ENCODE measurements around the gene SKIDA1. TPM values are rescaled to one million over a fixed set of nuclear protein-coding genes. Genes with fewer than 3 reads are reported as not detected.

The SKIDA1 gene
- total RNA-seq, 1 experiment from 2014 or later, result 0.56 TPM

DNA sequence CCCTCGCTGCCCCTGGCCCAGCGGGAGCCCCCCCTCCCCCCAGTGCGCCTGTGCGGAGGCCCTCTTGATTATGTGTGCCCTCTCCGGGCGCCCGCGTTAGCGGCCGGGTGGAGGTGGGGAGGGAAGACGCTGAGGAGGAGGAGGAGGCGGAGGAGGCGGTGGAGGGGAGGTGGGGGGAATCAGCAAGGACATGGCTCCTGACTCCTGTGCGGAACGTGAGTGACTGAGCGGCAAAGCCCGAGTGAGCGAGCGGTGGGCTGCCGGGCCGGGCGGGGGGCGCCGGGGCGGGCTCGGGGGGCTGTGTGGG, 8.8 kb upstream of the SKIDA1 start:
- TF ChIP-seq, protein P1, sequence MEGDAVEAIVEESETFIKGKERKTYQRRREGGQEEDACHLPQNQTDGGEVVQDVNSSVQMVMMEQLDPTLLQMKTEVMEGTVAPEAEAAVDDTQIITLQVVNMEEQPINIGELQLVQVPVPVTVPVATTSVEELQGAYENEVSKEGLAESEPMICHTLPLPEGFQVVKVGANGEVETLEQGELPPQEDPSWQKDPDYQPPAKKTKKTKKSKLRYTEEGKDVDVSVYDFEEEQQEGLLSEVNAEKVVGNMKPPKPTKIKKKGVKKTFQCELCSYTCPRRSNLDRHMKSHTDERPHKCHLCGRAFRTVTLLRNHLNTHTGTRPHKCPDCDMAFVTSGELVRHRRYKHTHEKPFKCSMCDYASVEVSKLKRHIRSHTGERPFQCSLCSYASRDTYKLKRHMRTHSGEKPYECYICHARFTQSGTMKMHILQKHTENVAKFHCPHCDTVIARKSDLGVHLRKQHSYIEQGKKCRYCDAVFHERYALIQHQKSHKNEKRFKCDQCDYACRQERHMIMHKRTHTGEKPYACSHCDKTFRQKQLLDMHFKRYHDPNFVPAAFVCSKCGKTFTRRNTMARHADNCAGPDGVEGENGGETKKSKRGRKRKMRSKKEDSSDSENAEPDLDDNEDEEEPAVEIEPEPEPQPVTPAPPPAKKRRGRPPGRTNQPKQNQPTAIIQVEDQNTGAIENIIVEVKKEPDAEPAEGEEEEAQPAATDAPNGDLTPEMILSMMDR (IDR thresholded peaks at IDR 0.05; ENCODE audit: unreplicated experiment), result no peak
- no peak for DNase-seq (ENCODE audit: unreplicated experiment)
- Mint-ChIP-seq H3K27ac (ENCODE audit: low read depth, unreplicated experiment) (peak overlapping the region; percentile 97), H3K27me3 (ENCODE audit: insufficient read depth, unreplicated experiment) (no peaks in the 10 kb centered on the region), H3K4me3 (ENCODE audit: unreplicated experiment) (peak overlapping the region; percentile 84), H3K9me3 (ENCODE audit: unreplicated experiment) (no peaks in the 10 kb centered on the region), H3K36me3 (ENCODE audit: insufficient read depth, unreplicated experiment) (peaks cover 40% of the 10 kb centered on the region), H3K4me1 (ENCODE audit: insufficient read depth, unreplicated experiment) (peaks cover 4% of the 10 kb centered on the region)
- intact Hi-C loops (cut with micrococcal nuclease), result loop anchor here (5.0 to 10.0 kb wide), 2 partner anchors 191 to 197 kb away; no protein-coding TSS in a partner anchor
- ChIA-PET POLR2A (interaction anchor here (0.8 to 11.2 kb wide), 5 partner anchors 9 to 192 kb away, joined by 3 to 141 read pairs (median 4); partner anchors contain the start of gene SKIDA1), CTCF (no interaction called here)
- BruUV-seq (replicated peaks), result no TSS peak

DNA sequence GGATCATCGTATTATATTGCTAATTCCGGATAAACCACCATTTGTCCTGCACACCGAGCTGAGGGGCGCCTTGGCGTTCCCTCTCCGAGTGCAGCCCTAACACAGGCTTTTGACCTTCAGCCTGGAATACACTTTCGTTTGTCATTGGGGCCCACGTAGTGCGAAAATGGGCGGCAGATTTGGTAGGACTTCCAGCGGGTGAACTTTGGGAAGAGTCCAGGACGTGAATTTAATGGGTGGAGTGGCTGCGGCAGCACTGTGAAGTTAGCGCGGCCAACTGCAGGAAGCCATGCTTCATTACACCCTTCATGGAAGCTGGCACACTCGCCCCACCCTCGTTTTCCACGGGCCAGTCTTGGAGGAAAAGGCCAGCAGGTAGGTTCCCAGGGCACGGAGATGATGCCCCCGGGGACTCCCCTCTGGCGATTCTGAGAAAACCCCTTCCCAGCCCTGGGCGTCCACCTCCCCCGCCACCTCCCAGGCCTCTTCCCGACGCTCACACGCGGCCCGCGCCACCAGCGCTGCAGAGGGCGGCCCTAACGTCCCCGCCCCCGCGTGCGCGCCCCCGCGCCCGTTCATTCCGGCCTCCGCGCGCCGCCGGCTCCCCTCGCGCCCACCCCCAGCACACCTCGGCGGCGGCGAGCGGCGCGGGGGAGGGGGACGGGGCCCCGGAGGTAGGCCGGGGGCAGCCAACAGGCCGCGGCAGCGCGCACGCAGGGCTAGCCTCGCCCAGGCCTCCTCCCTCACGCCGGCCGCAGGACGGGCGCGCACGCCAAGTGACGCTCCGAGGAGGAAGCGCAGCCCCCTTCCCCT, 8.2 kb upstream of the SKIDA1 start, which contains the start of gene MLLT10:
MLLT10 (plus strand) TSS at position 766 of the 813 bp plus-strand sequence. CDS start 413 bp downstream, outside the sequence.
- CTCF ChIA-PET, result interaction anchor here (0.6 to 1.8 kb wide), 3 partner anchors 22 to 255 kb away, joined by 3 to 5 read pairs (median 3); no protein-coding TSS in a partner anchor
- intact Hi-C loops (cut with micrococcal nuclease), result loop anchor here (2.0 to 10.0 kb wide), 3 partner anchors 191 to 255 kb away; no protein-coding TSS in a partner anchor
- peak within 1 kb of the TSS; percentile 84 for H3K4me3 Mint-ChIP-seq (ENCODE audit: unreplicated experiment)
- no peaks in the 10 kb centered on the region for H3K9me3 Mint-ChIP-seq (ENCODE audit: unreplicated experiment)
- DNase-seq (ENCODE audit: unreplicated experiment), result peak; percentile 94
- TSS peak; percentile 90 for BruUV-seq (replicated peaks)
- peaks cover 35% of the 10 kb centered on the region for H3K36me3 Mint-ChIP-seq (ENCODE audit: insufficient read depth, unreplicated experiment)
- TF ChIP-seq, protein P1 (IDR thresholded peaks at IDR 0.05; ENCODE audit: unreplicated experiment), result no peak
- peak within 1 kb of the TSS; percentile 97 for H3K27ac Mint-ChIP-seq (ENCODE audit: low read depth, unreplicated experiment)
- peaks cover 6% of the 10 kb centered on the region for H3K4me1 Mint-ChIP-seq (ENCODE audit: insufficient read depth, unreplicated experiment)
- H3K27me3 Mint-ChIP-seq (ENCODE audit: insufficient read depth, unreplicated experiment), result no peaks in the 10 kb centered on the region
- POLR2A ChIA-PET, result interaction anchor here (0.7 to 11.2 kb wide), 13 partner anchors 8 to 807 kb away, joined by 3 to 141 read pairs (median 4); partner anchors contain the start of gene SKIDA1

DNA sequence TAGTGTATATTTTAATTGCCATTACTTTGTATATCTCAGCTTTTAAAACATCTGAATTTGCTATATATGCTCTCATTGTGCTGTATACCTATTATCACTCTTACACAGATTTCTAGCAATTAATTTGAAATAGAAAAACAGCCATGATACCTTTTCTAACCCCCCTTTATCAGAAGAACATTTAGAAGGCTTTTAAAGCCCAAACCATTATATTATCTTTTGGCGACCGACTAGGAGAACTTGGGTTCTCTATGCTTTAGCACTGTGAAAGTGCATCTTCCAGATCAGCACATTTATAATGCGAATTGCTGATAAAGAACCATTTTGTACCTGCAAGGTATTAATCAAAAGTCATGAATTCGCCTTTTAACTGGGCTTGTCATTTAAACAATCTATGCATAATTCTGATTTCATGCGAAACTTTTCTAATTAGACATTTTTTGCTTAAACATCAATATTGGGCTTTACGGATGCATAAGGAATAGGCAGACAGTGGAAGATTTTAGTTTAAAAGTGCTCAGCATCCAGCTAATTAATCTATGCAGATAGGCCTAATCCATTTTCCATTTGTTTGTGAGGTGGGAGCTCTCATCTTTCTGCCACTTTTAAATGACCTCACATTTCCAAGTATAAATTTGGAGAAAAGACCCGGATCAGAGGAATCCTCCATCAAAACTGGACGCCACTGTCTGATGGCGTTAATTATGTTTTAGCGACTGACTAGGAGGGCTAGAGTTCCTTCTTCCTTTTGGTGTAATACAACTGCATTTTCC, 7.4 kb upstream of the SKIDA1 start:
- Mint-ChIP-seq H3K9me3 (ENCODE audit: unreplicated experiment) (no peaks in the 10 kb centered on the region), H3K27ac (ENCODE audit: low read depth, unreplicated experiment) (peak overlapping the region; percentile 97), H3K4me1 (ENCODE audit: insufficient read depth, unreplicated experiment) (peaks cover 6% of the 10 kb centered on the region), H3K36me3 (ENCODE audit: insufficient read depth, unreplicated experiment) (peaks cover 27% of the 10 kb centered on the region), H3K4me3 (ENCODE audit: unreplicated experiment) (peak overlapping the region; percentile 84), H3K27me3 (ENCODE audit: insufficient read depth, unreplicated experiment) (no peaks in the 10 kb centered on the region)
- POLR2A ChIA-PET, result interaction anchor here (0.6 to 11.2 kb wide), 20 partner anchors 9 to 807 kb away, joined by 3 to 141 read pairs (median 4); no protein-coding TSS in a partner anchor
- TF ChIP-seq, protein P1 (IDR thresholded peaks at IDR 0.05; ENCODE audit: unreplicated experiment), result no peak
- DNase-seq (ENCODE audit: unreplicated experiment), result peak; percentile 41
- CTCF ChIA-PET, result interaction anchor here (0.5 to 1.8 kb wide), 7 partner anchors 18 to 255 kb away, joined by 3 to 5 read pairs (median 3); no protein-coding TSS in a partner anchor
- intact Hi-C loops (cut with micrococcal nuclease), result loop anchor here (2.0 to 10.0 kb wide), 3 partner anchors 192 to 254 kb away; no protein-coding TSS in a partner anchor
- BruUV-seq (replicated peaks), result no TSS peak

Measured in MCF 10A (cell line).